ENCODE measurements around the gene TMEM108.

TMEM108 gene

DNA sequence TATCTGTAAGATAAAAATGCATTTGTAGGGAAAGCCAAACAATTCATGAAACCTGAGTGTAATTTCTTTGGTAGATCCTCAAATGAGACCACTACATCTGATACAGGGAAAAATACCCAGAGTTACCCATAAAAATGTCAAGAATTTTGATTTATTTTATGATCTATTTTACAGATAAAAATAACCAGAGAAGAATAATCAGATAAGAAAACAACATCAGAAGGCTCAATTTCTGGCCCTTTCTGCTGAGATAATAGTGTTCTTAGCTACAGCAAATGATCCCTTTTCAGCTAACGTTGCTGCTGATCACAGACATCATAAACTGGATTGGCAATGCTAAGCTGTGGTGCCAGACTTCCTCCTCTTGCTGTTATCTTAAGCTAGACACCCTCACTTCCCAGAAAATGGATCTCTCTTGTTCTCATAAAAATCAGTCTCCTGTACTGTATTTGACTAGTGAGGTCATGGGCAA lies 21.3 kb upstream of the TMEM108 start:
- no peak for DNase-seq (ENCODE audit: extremely low read depth, insufficient read length)

DNA sequence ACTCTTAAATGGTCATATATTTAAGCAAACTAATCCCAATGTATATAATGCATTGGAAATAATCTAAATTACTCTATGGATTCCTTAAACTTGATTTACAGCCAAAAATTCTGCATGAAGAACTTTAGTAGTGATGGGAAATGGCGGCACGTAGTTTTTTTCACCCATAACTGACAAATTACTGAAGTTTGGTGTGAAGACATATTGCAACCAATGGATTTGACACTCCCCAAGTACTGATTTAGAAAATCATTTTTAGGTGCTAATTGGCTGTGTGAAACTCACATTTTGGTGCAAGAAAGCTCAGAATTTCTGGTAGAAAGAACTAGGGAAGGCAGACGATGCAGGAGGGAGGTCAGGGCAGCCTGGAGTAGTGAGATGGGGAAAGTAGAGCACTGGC lies 19.3 kb upstream of the TMEM108 start:
- DNase-seq (ENCODE audit: extremely low read depth, insufficient read length): no peak
- H3K4me3 ChIP-seq (replicated peaks; ENCODE audit: low read depth, low read length): no peak overlapping the region
- no peaks in the 10 kb centered on the region for H3K36me3 ChIP-seq (ENCODE audit: control insufficient read depth, insufficient read depth, low read length)
- no peaks in the 10 kb centered on the region; the same call in 1 of the 2 replicates for H3K27me3 ChIP-seq (replicated peaks; ENCODE audit: control insufficient read depth, insufficient read depth, low read length)
- TF ChIP-seq, protein P1, sequence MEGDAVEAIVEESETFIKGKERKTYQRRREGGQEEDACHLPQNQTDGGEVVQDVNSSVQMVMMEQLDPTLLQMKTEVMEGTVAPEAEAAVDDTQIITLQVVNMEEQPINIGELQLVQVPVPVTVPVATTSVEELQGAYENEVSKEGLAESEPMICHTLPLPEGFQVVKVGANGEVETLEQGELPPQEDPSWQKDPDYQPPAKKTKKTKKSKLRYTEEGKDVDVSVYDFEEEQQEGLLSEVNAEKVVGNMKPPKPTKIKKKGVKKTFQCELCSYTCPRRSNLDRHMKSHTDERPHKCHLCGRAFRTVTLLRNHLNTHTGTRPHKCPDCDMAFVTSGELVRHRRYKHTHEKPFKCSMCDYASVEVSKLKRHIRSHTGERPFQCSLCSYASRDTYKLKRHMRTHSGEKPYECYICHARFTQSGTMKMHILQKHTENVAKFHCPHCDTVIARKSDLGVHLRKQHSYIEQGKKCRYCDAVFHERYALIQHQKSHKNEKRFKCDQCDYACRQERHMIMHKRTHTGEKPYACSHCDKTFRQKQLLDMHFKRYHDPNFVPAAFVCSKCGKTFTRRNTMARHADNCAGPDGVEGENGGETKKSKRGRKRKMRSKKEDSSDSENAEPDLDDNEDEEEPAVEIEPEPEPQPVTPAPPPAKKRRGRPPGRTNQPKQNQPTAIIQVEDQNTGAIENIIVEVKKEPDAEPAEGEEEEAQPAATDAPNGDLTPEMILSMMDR (IDR thresholded peaks at IDR 0.05; ENCODE audit: insufficient read depth, low read length, poor library complexity, severe bottlenecking): no peak

More for the DNA sequence above, 21.3 kb upstream of the TMEM108 start:
- Histone ChIP-seq H3K4me3 (replicated peaks; ENCODE audit: low read depth, low read length) (no peak overlapping the region), H3K27me3 (replicated peaks; ENCODE audit: control insufficient read depth, insufficient read depth, low read length) (no peaks in the 10 kb centered on the region; the same call in 1 of the 2 replicates), H3K36me3 (ENCODE audit: control insufficient read depth, insufficient read depth, low read length) (no peaks in the 10 kb centered on the region)
- TF ChIP-seq, protein P1 (IDR thresholded peaks at IDR 0.05; ENCODE audit: insufficient read depth, low read length, poor library complexity, severe bottlenecking): no peak

DNA sequence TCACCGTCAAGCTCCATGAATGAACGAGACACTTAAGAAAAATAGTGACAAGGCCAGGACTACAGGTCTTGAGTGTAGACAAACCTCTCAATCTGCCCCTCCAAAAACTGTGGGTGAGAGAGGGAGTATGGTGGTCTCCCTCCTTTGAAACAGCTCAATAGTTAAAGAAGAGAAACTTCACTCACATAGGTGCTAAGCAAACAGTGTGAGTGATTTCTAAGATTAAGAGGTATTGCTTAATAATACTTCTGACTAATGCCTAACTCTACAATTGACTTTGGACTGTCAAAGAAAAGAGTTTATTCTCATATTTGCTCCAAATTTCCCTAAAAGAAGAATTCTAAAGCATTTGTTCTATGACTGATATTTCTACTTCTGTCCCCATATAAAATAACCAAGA lies 17.0 kb upstream of the TMEM108 start:
- Histone ChIP-seq H3K36me3 (ENCODE audit: control insufficient read depth, insufficient read depth, low read length) (no peaks in the 10 kb centered on the region), H3K27me3 (replicated peaks; ENCODE audit: control insufficient read depth, insufficient read depth, low read length) (no peaks in the 10 kb centered on the region; the same call in 1 of the 2 replicates), H3K4me3 (replicated peaks; ENCODE audit: low read depth, low read length) (no peak overlapping the region)
- no peak for DNase-seq (ENCODE audit: extremely low read depth, insufficient read length)
- TF ChIP-seq, protein P1 (IDR thresholded peaks at IDR 0.05; ENCODE audit: insufficient read depth, low read length, poor library complexity, severe bottlenecking): no peak

DNA sequence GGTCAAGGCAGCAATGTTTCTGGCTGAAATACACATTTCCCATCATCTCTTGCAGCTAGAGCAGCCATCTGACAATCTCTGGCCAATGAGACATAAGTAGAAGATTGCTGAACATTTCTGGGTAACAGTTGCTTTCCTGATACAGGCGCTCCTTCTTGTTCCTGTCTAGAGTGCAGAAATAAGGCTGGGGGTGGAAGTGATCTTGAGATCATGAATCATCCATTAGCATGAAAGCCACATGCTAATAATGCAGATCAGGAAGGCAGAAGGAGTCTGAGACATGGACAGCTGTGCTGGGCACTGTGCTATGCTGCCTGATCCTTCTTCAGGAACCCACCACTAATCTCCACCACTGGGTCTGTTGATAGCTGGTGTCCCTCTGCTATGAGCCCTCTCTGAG lies 14.8 kb upstream of the TMEM108 start:
- Histone ChIP-seq H3K4me3 (replicated peaks; ENCODE audit: low read depth, low read length) (no peak overlapping the region), H3K36me3 (ENCODE audit: control insufficient read depth, insufficient read depth, low read length) (no peaks in the 10 kb centered on the region), H3K27me3 (replicated peaks; ENCODE audit: control insufficient read depth, insufficient read depth, low read length) (no peaks in the 10 kb centered on the region; the same call in 1 of the 2 replicates)
- no peak for DNase-seq (ENCODE audit: extremely low read depth, insufficient read length)
- TF ChIP-seq, protein P1 (IDR thresholded peaks at IDR 0.05; ENCODE audit: insufficient read depth, low read length, poor library complexity, severe bottlenecking): no peak

DNA sequence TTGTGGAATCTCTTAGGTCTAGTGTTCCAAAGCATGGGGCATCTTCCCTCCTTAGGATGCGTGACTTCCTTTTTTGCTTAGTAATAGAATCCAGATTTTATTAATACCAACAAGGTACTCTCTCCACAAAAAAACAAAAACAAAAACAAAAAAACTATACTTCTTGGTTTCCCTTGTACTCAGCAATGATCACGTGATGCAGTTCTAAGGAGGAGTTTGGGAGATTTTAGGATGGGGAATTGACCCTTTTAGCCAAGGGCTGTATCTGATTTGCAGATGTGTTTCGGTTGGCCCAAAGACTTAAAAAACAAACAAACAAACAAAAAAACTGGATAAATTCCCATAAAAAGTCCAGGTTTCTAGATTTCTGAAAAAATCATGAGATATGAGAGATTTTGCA lies 12.6 kb upstream of the TMEM108 start:
- no peak overlapping the region for H3K4me3 ChIP-seq (replicated peaks; ENCODE audit: low read depth, low read length)
- TF ChIP-seq, protein P1 (IDR thresholded peaks at IDR 0.05; ENCODE audit: insufficient read depth, low read length, poor library complexity, severe bottlenecking): no peak
- DNase-seq (ENCODE audit: extremely low read depth, insufficient read length): no peak
- H3K27me3 ChIP-seq (replicated peaks; ENCODE audit: control insufficient read depth, insufficient read depth, low read length): no peaks in the 10 kb centered on the region
- H3K36me3 ChIP-seq (ENCODE audit: control insufficient read depth, insufficient read depth, low read length): no peaks in the 10 kb centered on the region

DNA sequence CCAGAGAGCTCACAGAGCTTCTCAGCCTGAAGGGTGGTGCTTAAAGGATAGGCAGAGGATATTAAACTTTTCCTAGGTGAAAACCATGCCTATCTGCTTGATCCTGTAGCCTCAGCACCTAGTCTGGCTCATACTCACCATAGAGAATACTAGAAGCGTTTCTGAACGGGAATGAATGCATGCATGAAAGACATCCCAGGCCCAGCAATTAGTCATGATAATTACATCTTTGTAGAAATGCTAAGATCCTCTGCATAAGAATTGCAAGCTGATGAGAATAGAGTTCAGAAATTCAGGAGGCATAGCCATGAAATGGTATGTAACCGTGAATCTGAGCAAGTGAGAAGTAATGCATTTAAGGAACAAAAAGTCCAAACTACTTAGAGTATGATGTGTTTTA lies 5.9 kb upstream of the TMEM108 start:
- TF ChIP-seq, protein P1 (IDR thresholded peaks at IDR 0.05; ENCODE audit: insufficient read depth, low read length, poor library complexity, severe bottlenecking): no peak
- Histone ChIP-seq H3K4me3 (replicated peaks; ENCODE audit: low read depth, low read length) (no peak overlapping the region), H3K27me3 (replicated peaks; ENCODE audit: control insufficient read depth, insufficient read depth, low read length) (no peaks in the 10 kb centered on the region), H3K36me3 (ENCODE audit: control insufficient read depth, insufficient read depth, low read length) (no peaks in the 10 kb centered on the region)
- DNase-seq (ENCODE audit: extremely low read depth, insufficient read length): no peak

Measured in GM06990 (cell line).